22Rv1 (cell line): ENCODE results near the gene ANKS1B.
"Not testable (repeated sequence)": the region's sequence is repeated elsewhere in the genome, so short reads cannot be mapped to it uniquely, and the experiment has no call there.

ENCODE experiments used
- H3K27ac ChIP-seq: fragments of 450-650 bp; 2 replicates; pipeline ENCODE4 v1.5.1; 2017
- ZFX ChIP-seq: fragments of 450-650 bp; IDR thresholded peaks from 2 replicates; pipeline ENCODE4 v1.6.1; 2017; ENCODE audit warnings: antibody characterized with exemption, borderline replicate concordance
- TF ChIP-seq, protein P1 (sequence below): fragments of 450-650 bp; IDR thresholded peaks from 2 replicates; pipeline ENCODE4 v1.5.1; 2017; ENCODE audit warnings: mild to moderate bottlenecking

Gene ANKS1B

DNA sequence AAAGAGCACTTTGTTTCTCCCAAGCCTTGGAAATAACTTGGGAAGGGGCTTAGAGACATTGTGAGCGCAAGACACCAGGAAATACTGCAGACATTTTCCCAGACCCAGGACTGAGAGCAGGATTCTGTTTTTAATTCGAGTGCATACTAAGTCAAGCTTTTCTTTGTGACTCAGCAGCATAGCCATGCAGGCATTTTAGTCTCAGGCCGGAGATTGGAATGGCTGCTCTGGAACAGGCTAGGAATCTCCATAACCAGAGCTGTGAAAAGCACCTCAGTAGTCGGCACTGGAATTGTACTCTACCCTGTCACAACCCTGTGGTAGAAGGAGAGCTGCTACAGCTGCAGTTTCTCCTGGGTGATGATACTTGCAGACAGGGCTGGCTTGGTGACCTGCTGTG lies 366.1 kb downstream of the ANKS1B start:
- TF ChIP-seq, protein P1, sequence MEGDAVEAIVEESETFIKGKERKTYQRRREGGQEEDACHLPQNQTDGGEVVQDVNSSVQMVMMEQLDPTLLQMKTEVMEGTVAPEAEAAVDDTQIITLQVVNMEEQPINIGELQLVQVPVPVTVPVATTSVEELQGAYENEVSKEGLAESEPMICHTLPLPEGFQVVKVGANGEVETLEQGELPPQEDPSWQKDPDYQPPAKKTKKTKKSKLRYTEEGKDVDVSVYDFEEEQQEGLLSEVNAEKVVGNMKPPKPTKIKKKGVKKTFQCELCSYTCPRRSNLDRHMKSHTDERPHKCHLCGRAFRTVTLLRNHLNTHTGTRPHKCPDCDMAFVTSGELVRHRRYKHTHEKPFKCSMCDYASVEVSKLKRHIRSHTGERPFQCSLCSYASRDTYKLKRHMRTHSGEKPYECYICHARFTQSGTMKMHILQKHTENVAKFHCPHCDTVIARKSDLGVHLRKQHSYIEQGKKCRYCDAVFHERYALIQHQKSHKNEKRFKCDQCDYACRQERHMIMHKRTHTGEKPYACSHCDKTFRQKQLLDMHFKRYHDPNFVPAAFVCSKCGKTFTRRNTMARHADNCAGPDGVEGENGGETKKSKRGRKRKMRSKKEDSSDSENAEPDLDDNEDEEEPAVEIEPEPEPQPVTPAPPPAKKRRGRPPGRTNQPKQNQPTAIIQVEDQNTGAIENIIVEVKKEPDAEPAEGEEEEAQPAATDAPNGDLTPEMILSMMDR = no peak
- no peak for TF ChIP-seq ZFX
- H3K27ac ChIP-seq = no peak overlapping the region

DNA sequence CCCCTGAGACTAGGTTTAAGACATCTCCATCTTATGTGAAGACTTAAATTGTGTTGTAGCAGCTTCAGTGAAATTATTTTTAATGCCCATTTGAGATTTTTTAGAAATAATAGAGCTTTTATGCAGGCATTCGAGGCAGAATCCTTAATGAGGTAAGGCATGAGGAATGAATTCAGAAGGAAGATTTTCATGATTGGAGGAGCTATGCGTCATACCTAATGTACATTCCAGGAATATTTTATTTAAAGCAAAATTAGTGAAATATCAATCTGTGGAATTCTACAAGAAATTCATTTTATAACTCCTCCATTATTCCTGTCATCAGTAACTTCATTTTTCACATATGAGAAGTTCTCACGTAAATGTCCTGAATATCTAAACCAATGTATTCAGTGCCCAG lies 373.1 kb downstream of the ANKS1B start:
- TF ChIP-seq, protein P1 = no peak
- no peak for TF ChIP-seq ZFX

DNA sequence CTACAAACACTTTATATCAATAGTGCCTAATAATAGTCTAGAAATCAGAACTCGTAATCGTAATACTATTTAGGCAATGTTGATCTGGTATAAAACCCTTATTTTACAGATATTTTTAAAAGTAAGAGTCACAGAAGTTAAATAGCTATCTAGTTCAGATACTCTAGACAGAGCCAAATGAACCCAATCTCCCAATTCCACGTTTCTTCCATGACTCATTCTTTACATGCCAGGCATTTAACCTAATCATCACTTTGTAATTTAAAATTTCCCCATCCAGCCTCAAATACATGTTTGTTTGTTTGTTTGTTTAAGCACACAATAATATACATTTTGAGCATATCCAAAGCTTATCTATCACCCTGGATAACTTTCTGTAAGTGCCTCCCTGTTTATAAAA lies 373.6 kb downstream of the ANKS1B start:
- TF ChIP-seq ZFX = no peak
- TF ChIP-seq, protein P1 = no peak
- no peak overlapping the region for H3K27ac ChIP-seq

More for the DNA sequence above, 373.1 kb downstream of the ANKS1B start:
- no peak overlapping the region for H3K27ac ChIP-seq

DNA sequence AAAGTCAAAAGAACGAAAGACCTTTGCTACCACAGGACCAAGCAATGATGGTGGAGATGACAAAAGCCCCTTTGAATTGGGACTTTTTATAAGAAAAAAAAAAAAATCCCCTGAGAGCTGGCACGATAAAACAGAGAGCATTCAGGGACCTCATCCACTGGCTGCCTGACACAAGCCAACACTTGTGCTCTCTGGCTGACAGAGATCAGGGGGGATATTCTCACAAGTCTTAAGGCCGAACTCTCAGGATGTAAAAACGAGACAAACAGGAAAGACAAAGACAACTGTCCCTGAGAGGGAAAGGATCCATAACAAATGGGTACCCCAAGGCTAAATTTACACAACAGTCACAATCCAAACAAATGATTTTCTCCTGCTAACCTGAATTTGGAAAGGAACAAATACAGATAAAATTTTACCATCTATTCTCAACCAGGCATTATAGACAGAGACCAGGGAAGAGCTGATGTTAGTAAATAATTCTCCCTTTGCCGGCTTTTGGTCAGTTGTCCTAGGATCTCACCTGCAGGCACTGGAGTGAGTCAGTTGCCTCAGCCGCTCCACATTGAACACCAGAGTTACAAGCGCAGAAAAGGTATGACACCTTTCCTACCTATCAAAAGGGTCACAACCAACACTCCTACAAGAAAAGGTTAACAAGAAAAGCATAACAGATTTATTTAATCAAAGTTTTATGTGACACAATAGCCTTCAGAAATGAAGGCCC lies 375.1 kb downstream of the ANKS1B start:
- TF ChIP-seq, protein P1 = no peak
- no peak for TF ChIP-seq ZFX
- no peak overlapping the region for H3K27ac ChIP-seq

DNA sequence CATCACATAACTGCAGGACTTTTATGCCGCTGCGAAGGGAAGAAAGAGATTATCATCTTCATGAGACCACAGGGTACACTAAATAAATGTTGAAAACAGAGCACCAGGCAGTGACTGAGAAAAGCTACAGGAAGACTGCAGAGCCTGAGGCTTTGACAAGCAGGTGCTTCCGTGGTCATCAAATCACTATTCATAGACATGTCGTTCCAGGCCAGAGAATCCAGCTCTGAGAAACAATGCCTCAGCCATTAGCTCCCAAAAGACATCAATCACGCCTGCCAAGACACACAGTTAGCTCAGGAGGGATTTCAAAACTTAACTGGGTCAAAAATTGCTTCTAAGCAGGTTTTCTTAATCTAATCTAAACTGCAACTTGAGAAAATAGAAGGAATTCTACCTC lies 384.3 kb downstream of the ANKS1B start:
- H3K27ac ChIP-seq = no peak overlapping the region
- TF ChIP-seq, protein P1 = no peak
- TF ChIP-seq ZFX = no peak

DNA sequence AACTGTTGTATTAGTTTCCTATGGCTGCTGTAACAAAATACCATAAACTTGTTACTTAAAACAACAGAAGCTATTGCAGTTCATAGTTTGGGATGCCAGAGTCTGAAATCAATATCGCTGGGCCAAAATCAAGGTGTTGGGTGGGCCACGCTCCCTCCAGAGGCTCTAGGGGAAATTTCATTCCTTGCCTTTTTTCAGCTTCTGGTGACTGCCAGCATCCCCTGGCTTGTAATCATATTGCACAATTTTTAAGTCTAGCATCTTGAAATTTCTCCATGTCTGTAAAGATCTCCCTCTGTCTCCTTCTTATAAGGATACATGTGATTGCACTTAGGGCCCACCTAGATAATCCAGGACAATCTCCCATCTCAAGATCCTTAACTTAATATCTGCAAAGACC lies 386.0 kb downstream of the ANKS1B start:
- no peak for TF ChIP-seq ZFX
- TF ChIP-seq, protein P1 = no peak
- H3K27ac ChIP-seq = no peak overlapping the region

DNA sequence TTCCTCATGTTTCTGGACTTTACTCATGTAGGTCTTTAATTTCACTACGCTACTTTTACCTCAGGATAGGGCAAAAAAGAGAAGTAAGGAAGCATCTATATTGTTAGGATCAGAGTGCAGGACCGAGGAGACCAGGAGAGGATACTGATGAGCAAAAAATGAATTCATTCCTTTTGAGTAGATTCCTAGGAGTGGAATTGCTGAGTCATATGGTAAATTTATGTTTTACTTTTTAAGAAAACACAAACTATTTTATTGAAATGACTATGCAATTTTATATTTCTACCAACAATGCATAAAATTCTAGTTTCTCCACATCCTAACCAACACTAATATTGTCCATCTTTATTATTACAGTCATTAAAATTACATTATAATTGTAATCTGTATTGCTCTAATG lies 388.0 kb downstream of the ANKS1B start:
- TF ChIP-seq, protein P1 = no peak
- no peak for TF ChIP-seq ZFX
- no peak overlapping the region for H3K27ac ChIP-seq

DNA sequence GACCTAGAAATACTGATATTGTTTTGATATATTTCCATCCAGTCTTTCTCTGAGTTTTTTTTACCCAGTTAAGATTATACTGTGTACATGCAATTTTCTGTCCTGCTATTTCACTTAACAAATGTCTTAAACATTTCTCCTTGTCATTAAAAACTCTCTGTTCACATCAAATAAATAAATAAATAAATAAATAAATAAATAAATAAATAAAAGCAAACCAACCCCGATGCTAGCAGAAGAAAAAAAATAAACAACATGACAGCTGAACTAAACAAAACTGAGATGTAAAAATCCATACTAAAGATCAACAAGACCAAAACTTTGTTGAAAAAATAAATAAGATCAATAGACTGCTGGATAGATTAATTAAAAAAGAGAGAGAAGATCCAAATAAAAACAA lies 407.6 kb downstream of the ANKS1B start:
- not testable (repeated sequence) for H3K27ac ChIP-seq
